RWPE2 (cell line): ENCODE data around the gene RUFY4.
"Not testable (repeated sequence)": the region's sequence is repeated elsewhere in the genome, so short reads cannot be mapped to it uniquely, and the experiment has no call there.

Experiments
- ATAC-seq: fragments of 200-7000 bp; cut with Tn5 transposase; 3 replicates; pipeline ENCODE4 v1.9.1; 2021; ENCODE audit warnings: low read depth
- DNase-seq: peaks from one replicate; pipeline ENCODE4 v3.0.0-alpha.2; 2020; ENCODE audit warnings: low spot score
- H3K27ac ChIP-seq: fragments of 450-650 bp; 2 replicates; pipeline ENCODE4 v1.5.1; 2017; ENCODE audit warnings: mild to moderate bottlenecking; ENCODE audit not compliant: poor library complexity, severe bottlenecking
- H3K27me3 ChIP-seq: fragments of 250-450 bp; sonication (Bioruptor Pico); 2 replicates; pipeline ENCODE4 v1.5.1; 2021; ENCODE audit warnings: mild to moderate bottlenecking, moderate library complexity; ENCODE audit not compliant: insufficient read depth, poor library complexity, severe bottlenecking
- H3K36me3 ChIP-seq: fragments of 250-450 bp; sonication (Bioruptor Pico); 2 replicates; pipeline ENCODE4 v1.5.1; 2020; ENCODE audit warnings: low read depth, mild to moderate bottlenecking, moderate library complexity
- H3K4me1 ChIP-seq: fragments of 250-450 bp; sonication (Bioruptor Pico); 2 replicates; pipeline ENCODE4 v1.5.1; 2021; ENCODE audit warnings: mild to moderate bottlenecking, moderate library complexity; ENCODE audit not compliant: insufficient read depth, poor library complexity, severe bottlenecking
- H3K4me3 ChIP-seq: fragments of 250-450 bp; sonication (Bioruptor Pico); 2 replicates; pipeline ENCODE4 v1.5.1; 2021; ENCODE audit warnings: mild to moderate bottlenecking, moderate library complexity; ENCODE audit not compliant: severe bottlenecking
- H3K9me3 ChIP-seq: fragments of 250-450 bp; sonication (Bioruptor Pico); 2 replicates; pipeline ENCODE4 v1.5.1; 2021; ENCODE audit warnings: mild to moderate bottlenecking, moderate library complexity; ENCODE audit not compliant: severe bottlenecking
- TF ChIP-seq, protein P1 (sequence below): fragments of 450-650 bp; IDR thresholded peaks from one replicate; pipeline ENCODE4 v1.5.1; 2017; ENCODE audit warnings: mild to moderate bottlenecking, moderate library complexity; ENCODE audit not compliant: poor library complexity, severe bottlenecking

Gene RUFY4

DNA sequence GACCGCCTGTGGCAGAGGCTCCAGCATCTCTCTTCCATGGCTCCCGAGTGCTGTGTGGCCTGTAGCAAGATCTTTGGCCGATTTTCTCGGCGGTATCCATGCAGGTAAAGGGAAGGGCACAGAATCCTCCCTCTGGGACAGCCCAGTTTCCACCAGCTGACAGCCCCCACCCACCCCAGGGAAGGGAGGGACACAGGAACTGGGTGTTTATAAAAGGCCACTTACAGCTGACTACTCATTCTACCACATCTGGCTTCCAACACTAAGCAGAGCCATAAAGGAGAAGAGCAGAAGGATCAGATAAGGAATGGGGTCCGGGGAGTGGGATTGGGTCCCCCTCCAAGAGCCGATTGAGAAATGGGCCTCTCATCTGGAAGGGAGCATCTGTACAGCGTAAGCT is 20.2 kb downstream of the RUFY4 start:
- ATAC-seq, result no peak
- Histone ChIP-seq H3K27ac (no peak overlapping the region), H3K4me3 (no peak overlapping the region), H3K9me3 (peaks cover 3% of the 10 kb centered on the region), H3K27me3 (no peaks in the 10 kb centered on the region), H3K36me3 (no peaks in the 10 kb centered on the region), H3K4me1 (no peaks in the 10 kb centered on the region)
- DNase-seq, result no peak
- TF ChIP-seq, protein P1, sequence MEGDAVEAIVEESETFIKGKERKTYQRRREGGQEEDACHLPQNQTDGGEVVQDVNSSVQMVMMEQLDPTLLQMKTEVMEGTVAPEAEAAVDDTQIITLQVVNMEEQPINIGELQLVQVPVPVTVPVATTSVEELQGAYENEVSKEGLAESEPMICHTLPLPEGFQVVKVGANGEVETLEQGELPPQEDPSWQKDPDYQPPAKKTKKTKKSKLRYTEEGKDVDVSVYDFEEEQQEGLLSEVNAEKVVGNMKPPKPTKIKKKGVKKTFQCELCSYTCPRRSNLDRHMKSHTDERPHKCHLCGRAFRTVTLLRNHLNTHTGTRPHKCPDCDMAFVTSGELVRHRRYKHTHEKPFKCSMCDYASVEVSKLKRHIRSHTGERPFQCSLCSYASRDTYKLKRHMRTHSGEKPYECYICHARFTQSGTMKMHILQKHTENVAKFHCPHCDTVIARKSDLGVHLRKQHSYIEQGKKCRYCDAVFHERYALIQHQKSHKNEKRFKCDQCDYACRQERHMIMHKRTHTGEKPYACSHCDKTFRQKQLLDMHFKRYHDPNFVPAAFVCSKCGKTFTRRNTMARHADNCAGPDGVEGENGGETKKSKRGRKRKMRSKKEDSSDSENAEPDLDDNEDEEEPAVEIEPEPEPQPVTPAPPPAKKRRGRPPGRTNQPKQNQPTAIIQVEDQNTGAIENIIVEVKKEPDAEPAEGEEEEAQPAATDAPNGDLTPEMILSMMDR, result no peak

DNA sequence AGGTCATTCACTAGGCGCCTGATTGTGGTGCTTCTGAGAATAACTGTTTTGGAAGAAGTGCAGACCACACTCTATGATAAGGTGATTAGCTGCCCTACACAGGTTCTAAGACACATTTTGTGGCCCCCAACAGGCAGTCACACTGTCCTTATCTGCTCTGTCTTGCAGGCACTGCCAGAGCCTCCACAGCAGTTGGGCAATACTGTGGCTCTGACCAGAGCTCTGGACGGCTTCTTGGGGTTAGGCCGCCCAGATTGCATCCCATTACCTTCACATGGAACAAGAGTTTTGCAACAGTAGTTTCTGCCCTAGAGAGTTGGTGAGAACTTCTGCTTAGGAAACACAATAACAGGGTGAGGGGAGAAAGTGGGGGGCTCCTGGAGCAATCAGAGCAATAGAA is 22.7 kb downstream of the RUFY4 start:
- DNase-seq, result no peak
- Histone ChIP-seq H3K4me3 (no peak overlapping the region), H3K4me1 (no peaks in the 10 kb centered on the region), H3K27me3 (no peaks in the 10 kb centered on the region), H3K9me3 (no peaks in the 10 kb centered on the region), H3K27ac (no peak overlapping the region), H3K36me3 (no peaks in the 10 kb centered on the region)
- no peak for ATAC-seq
- TF ChIP-seq, protein P1, result no peak

DNA sequence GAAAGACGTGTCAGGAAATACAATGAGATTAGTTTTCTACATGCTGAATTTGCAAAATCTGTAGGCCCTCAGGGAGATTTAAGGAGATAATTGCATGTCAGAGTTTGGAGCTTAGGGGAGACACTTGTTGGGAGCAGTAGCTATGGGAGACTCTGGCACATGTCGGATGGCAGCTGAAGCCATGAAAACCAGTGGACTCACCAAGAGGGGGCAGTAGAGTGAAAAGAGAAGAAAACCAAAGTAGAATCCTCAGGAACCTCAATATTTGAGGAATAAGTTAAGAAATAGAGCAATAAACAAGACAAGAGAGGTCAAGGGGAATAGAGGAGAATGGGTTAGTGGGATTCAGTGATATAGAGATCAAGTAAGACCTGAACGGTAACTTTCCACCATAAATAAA is 24.8 kb downstream of the RUFY4 start:
- peaks cover 2% of the 10 kb centered on the region for H3K27me3 ChIP-seq
- H3K4me3 ChIP-seq, result no peak overlapping the region
- H3K27ac ChIP-seq, result no peak overlapping the region
- no peaks in the 10 kb centered on the region for H3K9me3 ChIP-seq
- H3K4me1 ChIP-seq, result no peaks in the 10 kb centered on the region
- no peaks in the 10 kb centered on the region for H3K36me3 ChIP-seq
- DNase-seq (no peak), ATAC-seq (no peak)
- TF ChIP-seq, protein P1, result no peak

DNA sequence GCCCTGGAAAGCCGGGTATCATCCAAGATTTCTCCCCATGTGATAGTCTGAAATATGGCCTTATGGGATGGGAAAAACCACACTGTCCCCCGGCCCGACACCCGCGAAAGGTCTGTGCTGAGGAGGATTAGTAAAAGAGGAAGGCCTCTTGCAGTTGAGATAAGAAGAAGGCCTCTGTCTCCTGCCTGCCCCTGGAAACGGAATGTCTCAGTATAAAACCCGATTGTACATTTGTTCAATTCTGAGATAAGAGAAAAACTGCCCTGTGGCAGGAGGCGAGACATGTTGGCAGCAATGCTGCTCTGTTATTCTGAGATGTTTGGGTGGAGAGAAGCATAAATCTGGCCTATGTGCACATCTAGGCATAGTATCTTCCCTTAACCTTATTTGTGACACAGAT is 26.8 kb downstream of the RUFY4 start:
- Histone ChIP-seq H3K27ac (no peak overlapping the region), H3K9me3 (no peaks in the 10 kb centered on the region), H3K4me3 (no peak overlapping the region), H3K36me3 (no peaks in the 10 kb centered on the region), H3K27me3 (peaks cover 9% of the 10 kb centered on the region), H3K4me1 (no peaks in the 10 kb centered on the region)
- TF ChIP-seq, protein P1, result no peak
- ATAC-seq, result no peak
- DNase-seq, result no peak

DNA sequence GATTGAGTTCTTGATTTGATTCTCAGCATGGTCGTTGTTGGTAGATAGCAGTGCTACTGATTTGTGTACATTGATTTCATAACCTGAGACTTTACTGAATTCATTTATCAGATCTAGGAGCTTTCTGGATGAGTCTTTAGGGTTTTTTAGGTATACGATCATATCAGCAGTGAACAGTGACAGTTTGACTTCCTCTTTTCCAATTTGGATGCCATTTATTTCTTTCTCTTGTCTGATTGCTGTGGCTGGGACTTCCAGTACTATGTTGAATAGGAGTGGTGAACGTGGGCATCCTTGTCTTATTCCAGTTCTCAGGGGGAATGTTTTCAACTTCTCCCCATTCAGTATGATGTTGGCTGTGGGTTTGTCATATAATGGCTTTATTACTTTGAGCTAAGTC is 28.9 kb downstream of the RUFY4 start:
- TF ChIP-seq, protein P1, result no peak
- no peak for ATAC-seq
- no peaks in the 10 kb centered on the region for H3K4me1 ChIP-seq

DNA sequence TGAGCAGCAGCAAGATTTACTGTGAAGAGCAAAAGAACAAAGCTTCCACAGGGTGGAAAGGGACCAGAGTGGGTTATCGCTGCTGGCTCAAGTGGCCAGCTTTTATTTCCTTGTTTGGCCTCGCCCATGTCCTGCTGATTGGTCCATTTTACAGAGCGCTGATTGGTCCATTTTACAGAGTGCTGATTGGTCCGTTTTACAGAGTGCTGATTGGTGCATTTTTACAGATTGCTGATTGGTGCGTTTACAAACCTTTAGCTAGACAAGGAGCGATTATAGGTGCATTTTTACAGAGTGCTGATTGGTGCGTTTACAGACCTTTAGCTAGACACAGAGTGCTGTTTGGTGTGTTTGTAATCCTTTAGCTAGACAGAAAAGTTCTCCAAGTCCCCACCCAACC is 39.8 kb downstream of the RUFY4 start:
- not testable (repeated sequence) for H3K27ac ChIP-seq, H3K4me1 ChIP-seq, H3K4me3 ChIP-seq, H3K9me3 ChIP-seq, H3K36me3 ChIP-seq, DNase-seq, H3K27me3 ChIP-seq, ATAC-seq

More for the DNA sequence above, 28.9 kb downstream of the RUFY4 start:
- no peak overlapping the region for H3K4me3 ChIP-seq
- no peaks in the 10 kb centered on the region for H3K36me3 ChIP-seq
- H3K9me3 ChIP-seq, result no peaks in the 10 kb centered on the region
- H3K27me3 ChIP-seq, result peaks cover 9% of the 10 kb centered on the region
- no peak for DNase-seq
- H3K27ac ChIP-seq, result no peak overlapping the region

DNA sequence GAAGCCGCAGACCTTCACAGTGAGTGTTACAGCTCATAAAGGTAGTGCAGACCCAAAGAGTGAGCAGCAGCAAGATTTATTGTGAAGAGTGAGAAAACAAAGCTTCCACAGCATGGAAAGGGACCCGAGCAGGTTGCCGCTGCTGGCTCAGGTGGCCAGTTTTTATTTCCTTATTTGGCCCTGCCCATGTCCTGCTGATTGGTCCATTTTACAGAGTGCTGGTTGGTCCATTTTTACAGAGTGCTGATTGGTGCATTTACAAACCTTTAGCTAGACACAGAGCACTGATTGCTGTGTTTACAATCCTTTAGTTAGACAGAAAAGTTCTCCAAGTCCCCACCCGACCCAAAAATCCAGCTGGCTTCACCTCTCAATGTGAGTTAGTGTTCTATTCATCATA is 52.7 kb downstream of the RUFY4 start:
- not testable (repeated sequence) for H3K27ac ChIP-seq, DNase-seq, H3K27me3 ChIP-seq, H3K9me3 ChIP-seq, H3K36me3 ChIP-seq, ATAC-seq, H3K4me1 ChIP-seq, H3K4me3 ChIP-seq

DNA sequence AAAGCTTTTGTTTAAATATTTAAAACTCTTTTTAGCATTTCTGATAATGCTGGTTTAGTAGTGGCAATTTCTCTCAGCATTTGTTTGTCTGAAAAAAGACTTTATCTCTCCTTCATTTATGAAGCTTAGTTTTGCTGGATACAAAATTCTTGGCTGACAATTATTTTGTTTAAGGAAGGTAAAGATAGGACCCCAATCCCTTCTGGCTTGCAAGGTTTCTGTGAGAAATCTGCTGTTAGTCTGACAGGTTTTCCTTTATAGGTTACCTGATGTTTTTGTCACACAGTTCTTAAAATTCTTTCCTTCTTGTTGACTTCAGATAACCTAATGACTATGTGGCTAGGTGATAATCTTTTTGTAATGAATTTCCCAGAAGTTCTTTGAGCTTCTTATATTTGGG is 53.2 kb downstream of the RUFY4 start:
- H3K27me3 ChIP-seq, H3K9me3 ChIP-seq, H3K4me1 ChIP-seq, H3K4me3 ChIP-seq, ATAC-seq, DNase-seq, H3K36me3 ChIP-seq, H3K27ac ChIP-seq: not testable (repeated sequence)
